IPS DF 19.7 (cell line): ENCODE results near the gene SLC20A1.

Experiments
- DNase-seq: peaks from one replicate; pipeline ENCODE4 v3.0.0-alpha.2; 2013; ENCODE audit warnings: low read depth, low spot score

The SLC20A1 gene

GRCh38 chr2:112625474-112626114 lies 20.1 kb upstream of the SLC20A1 start:
- no peak for DNase-seq

- DNase-seq: no peak
Measured at GRCh38 chr2:112626604-112627059, 19.1 kb upstream of the SLC20A1 start.

DNA sequence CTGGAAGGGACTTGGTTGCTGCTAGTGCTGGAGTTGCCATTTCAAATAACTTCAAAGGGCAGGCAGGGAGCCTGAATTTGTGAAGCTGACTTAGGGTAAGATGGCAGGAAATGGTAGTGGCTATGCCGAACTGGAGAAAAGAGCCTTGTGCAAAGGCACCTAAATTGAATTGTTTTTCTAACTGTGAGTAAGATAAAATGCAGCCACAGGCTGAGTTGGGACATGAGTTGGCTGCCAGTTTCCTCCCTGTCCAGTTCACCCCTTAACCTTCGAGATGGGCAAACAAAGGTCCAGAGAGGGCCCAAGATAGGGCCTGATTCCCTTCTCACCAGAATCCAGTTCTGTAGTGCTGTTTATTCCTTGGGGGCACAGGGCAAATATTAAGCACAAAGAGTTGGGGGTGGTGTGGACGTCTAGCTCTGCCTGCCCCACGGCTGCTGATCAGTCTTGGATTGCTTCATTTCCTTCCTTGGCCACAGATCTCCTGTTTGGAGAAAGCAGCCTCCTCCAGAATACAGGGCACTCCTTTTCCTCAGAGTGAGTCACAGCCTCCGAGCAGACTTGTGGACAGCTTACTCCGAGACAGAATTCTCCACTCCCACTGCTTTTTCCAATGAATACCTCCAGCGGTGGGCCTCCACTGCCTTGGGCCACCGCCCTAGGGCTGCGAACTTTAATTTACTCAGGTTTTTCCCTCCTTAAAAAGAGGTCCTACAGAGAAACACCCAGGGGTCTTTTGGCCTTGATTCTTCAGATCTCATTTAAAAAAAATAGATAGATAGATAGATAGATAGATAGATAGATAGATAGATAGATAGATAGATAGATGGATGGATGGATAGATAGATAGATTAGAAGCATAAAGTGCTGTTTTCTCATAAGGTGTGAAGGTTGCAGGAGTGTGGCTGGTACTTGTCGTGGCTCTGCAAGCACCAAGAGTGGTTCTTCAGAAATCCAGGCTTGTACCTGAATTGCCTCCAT lies 18.4 kb upstream of the SLC20A1 start:
- DNase-seq: no peak

- DNase-seq: no peak
Measured at GRCh38 chr2:112629224-112629623, 16.5 kb upstream of the SLC20A1 start.

DNA sequence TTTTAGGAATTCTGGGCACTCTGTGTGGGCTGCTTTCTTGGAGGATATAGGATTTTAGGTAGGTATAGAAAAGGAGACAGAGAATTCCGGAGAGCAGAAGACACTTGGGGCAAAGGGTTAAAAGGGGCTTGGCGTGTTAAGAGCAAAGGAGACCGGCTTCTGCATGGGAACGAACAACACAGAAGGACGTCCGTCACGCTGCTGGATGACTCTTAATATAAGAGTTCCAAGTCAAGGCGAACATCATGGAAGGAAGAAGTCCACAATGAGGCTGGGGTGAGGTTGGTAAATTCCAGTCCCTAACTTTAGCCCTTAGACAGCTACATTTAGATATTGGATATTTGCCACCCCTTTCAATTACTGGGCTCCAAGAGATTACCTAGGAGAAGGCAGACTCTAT lies 15.9 kb upstream of the SLC20A1 start:
- no peak for DNase-seq

DNA sequence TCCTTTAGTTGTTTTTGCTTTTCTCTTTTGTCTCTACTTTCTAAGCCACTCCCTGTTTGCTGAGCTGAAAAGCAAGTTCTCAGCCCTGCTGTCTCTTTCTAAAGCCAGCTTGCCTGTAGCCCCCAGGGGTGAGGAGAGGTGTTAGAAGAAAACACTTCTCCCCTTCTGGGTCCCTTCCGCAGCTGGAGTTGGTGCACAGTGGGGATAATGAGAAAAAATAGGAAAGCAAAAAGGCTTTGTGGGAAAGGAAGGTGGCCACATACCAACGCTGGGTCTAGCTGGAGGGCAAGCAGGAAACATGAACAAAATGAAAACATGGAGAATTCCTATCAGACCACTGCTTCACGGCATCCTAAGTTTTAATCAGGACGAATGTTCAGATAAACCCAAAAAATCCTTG lies 15.5 kb upstream of the SLC20A1 start:
- DNase-seq: no peak

- no peak for DNase-seq
Measured at GRCh38 chr2:112633708-112634107, 12.0 kb upstream of the SLC20A1 start.

- no peak for DNase-seq
Measured at GRCh38 chr2:112634153-112634873, 11.4 kb upstream of the SLC20A1 start.

GRCh38 chr2:112634874-112635157 lies 10.9 kb upstream of the SLC20A1 start:
- no peak for DNase-seq

GRCh38 chr2:112636605-112637288 lies 9.0 kb upstream of the SLC20A1 start:
- DNase-seq: no peak

GRCh38 chr2:112637289-112637660 lies 8.5 kb upstream of the SLC20A1 start:
- no peak for DNase-seq

- DNase-seq: no peak
Measured at GRCh38 chr2:112639936-112640335, 5.8 kb upstream of the SLC20A1 start.

DNA sequence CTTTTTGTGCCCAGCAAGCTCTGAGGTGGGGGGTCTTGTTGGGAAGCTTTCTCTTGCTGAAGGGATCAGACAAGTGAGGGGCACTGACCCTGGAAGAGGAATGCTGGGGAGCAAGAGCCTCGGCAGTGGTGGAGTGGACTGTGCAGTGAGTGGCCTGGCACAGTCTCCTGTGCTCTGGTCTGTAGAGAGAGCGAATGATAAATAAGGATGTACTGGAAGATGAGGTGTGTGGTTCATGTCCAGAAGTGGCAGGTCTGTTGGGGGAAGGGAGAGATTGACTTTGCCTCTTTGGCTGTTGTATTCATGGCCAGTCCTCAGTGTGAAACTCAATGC lies 5.3 kb upstream of the SLC20A1 start:
- DNase-seq: no peak

DNA sequence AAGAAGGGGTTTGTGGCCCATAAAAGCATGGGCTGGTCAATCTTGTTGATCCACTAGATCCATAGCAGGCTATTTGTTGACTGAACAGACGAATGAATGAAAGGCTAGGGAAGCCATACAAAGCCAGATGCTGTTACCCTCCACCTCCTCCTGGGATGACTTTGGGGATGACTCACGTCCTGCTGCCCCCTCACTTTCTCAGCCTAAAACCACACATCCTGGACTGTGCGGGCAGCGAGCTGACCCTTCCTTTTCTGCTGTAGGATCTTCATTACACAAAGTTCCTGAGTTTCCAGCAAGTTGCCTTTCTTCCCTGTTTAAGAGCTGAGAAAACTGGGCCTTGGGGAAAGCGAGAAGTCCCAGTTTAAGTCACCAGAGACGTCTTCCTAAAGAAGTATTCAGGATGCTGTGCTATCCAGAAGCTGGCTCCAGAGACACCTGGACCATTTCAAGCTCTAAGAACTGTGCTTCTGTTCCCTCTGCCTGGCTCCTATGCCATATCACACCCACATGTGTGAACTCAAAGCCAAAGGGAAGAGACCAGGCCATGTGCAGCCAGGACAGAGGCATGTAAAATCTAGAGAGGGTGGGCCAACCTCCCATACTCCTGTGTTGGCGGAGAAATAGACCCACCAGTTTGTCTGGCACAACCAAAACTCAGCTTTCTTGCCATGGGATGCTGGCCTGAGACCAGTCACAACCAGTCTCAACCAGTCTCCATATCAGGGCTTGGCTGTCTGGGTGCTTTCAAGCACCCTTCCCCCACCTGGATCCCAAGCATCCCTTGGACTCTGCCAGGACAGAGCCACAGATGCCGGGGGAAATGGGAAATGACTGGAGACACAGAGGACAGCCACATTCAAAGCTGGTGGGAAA lies 4.7 kb upstream of the SLC20A1 start:
- DNase-seq: no peak

DNA sequence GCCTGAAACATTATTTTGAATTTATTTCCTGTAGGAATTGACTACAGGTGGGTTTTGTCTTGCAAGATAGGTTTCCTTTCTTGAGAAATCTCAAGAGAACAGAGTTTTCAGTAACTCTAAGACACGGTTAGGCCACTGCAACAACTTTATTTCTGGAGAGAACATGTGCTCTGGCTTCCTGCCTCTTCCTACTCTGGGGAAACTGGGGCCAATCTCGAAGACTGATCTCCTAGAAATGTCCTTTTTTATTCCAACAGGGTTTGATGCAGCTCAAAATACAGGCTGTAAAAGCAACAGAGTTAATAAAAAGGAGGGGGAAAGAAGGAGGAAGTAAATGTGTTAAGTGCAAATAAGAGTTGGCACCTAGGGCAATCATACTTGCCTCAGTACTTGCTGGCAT lies 4.0 kb upstream of the SLC20A1 start:
- DNase-seq: no peak

GRCh38 chr2:112642561-112642960 lies 3.2 kb upstream of the SLC20A1 start:
- DNase-seq: no peak

GRCh38 chr2:112642966-112643365 lies 2.8 kb upstream of the SLC20A1 start:
- no peak for DNase-seq

GRCh38 chr2:112643488-112643887 lies 2.3 kb upstream of the SLC20A1 start:
- DNase-seq: no peak

GRCh38 chr2:112644155-112644932 lies 1.4 kb upstream of the SLC20A1 start:
- DNase-seq: no peak

- DNase-seq: no peak
Measured at GRCh38 chr2:112644933-112645309, 818 bp upstream of the SLC20A1 start.
